ENCODE data around the gene UBE2E1. TPM values are rescaled to one million over a fixed set of nuclear protein-coding genes. Genes with fewer than 3 reads are reported as not detected.

The UBE2E1 gene
- total and polyA plus RNA-seq, 8 donors: 89.1 to 214 (median 186) TPM

DNA sequence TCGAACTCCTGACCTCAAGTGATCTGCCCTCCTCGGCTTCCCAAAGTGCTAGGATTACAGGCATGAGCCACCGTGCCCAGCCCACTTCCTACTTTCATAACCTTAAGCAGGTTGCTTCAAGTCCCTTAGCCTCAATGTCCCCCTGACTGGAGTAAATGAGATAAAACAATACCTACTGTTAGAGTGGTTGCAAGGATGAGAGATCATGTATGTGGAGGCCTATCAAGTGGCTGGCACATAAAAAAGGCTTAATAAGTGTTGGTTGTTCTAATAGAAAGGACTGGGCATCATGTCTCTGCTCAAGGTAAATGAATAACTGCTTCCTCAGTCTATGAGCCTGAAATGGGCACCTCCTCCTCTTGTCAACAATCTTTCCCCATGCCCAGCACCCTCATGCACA, 25.9 kb upstream of the UBE2E1 start:
- no peak overlapping the region for H3K27ac ChIP-seq
- intact Hi-C loops (cut with DNase I): no loop called here
- no peaks in the 10 kb centered on the region for H3K27me3 ChIP-seq
- no peak overlapping the region for H3K4me3 ChIP-seq
- DNase-seq (no peak), ATAC-seq (no peak)
- no peaks in the 10 kb centered on the region for H3K36me3 ChIP-seq
- TF ChIP-seq, protein P1, sequence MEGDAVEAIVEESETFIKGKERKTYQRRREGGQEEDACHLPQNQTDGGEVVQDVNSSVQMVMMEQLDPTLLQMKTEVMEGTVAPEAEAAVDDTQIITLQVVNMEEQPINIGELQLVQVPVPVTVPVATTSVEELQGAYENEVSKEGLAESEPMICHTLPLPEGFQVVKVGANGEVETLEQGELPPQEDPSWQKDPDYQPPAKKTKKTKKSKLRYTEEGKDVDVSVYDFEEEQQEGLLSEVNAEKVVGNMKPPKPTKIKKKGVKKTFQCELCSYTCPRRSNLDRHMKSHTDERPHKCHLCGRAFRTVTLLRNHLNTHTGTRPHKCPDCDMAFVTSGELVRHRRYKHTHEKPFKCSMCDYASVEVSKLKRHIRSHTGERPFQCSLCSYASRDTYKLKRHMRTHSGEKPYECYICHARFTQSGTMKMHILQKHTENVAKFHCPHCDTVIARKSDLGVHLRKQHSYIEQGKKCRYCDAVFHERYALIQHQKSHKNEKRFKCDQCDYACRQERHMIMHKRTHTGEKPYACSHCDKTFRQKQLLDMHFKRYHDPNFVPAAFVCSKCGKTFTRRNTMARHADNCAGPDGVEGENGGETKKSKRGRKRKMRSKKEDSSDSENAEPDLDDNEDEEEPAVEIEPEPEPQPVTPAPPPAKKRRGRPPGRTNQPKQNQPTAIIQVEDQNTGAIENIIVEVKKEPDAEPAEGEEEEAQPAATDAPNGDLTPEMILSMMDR (IDR thresholded peaks at IDR 0.05): no peak
- H3K4me1 ChIP-seq: no peaks in the 10 kb centered on the region
- H3K9me3 ChIP-seq: no peaks in the 10 kb centered on the region

DNA sequence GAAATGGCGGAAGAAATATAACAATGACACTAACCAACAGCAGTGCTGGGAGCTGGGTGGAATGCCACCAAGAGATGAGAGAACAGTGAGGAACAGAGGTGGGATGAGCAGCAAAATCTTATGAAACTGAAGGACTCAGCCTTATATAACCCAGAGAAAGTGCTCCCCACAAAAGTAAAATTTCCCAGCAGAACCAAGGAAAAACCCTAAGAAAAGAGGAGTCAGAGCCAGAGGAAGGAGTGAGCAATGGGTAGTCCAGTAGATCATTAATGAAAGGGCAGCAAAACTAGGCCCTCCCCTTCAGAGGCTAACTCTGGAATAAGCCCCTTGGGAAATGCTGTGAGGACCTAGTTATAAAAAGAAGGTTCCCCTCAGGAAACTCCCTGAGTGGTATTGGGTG, 24.7 kb upstream of the UBE2E1 start:
- Histone ChIP-seq H3K4me3 (no peak overlapping the region), H3K36me3 (no peaks in the 10 kb centered on the region), H3K27me3 (no peaks in the 10 kb centered on the region), H3K9me3 (no peaks in the 10 kb centered on the region), H3K4me1 (no peaks in the 10 kb centered on the region), H3K27ac (no peak overlapping the region)
- TF ChIP-seq, protein P1 (IDR thresholded peaks at IDR 0.05): no peak
- intact Hi-C loops (cut with DNase I): no loop called here
- DNase-seq (no peak), ATAC-seq (no peak)

DNA sequence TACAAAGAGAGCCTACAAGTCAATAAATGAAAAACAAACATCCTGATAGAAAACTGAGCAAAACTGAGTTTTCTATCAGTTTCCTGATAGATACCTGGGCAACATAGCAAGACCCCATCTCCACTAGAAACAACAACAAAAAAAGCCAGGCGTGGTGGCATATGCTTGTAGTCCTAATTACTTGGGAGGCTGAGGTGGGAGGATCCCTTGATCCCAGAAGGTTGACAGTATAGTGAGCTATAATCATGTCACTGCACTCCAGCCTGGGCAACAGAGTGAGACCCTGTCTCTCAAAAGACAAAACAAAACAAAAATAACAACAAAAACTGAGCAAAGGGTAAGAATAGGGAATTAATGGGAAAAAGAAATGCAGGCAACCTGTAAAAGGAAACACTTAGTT, 23.9 kb upstream of the UBE2E1 start:
- Histone ChIP-seq H3K4me1 (no peaks in the 10 kb centered on the region), H3K27ac (no peak overlapping the region), H3K36me3 (no peaks in the 10 kb centered on the region), H3K4me3 (no peak overlapping the region), H3K27me3 (no peaks in the 10 kb centered on the region), H3K9me3 (no peaks in the 10 kb centered on the region)
- ATAC-seq: no peak
- TF ChIP-seq, protein P1 (IDR thresholded peaks at IDR 0.05): no peak
- intact Hi-C loops (cut with DNase I): no loop called here
- no peak for DNase-seq

DNA sequence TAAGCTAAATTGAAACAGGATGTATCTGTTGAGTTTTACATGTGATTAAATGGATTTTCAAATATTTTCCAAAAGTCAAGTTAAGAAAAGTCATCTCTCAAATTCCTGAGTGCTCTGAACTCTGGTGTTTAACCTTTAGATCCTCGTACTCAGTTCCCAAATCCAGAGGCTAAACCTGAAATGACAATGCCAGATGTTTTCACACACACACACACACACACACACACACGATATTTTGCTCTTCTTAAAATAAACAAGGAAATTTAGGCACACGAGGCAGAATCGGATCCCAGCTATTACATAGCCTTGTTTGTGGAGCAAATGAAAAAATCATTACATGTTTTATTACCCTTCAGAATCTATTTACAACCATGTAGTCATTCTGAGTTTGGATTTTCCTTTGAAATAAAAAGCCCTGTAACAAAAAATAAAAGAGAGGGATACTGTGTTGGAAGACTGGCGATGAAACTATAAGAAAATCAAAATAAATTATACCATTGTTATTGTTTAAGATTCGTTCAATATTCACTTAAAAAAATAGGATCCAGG, 20.6 kb upstream of the UBE2E1 start:
- Histone ChIP-seq H3K27me3 (no peaks in the 10 kb centered on the region), H3K27ac (no peak overlapping the region), H3K9me3 (no peaks in the 10 kb centered on the region), H3K4me3 (no peak overlapping the region), H3K36me3 (no peaks in the 10 kb centered on the region), H3K4me1 (no peaks in the 10 kb centered on the region)
- no peak for ATAC-seq
- DNase-seq: peak in 1 of 4 donors; percentile 54
- intact Hi-C loops (cut with DNase I): no loop called here
- TF ChIP-seq, protein P1 (IDR thresholded peaks at IDR 0.05): no peak

- no peak overlapping the region for H3K27ac ChIP-seq
- no peaks in the 10 kb centered on the region for H3K36me3 ChIP-seq
- no peaks in the 10 kb centered on the region for H3K27me3 ChIP-seq
- H3K4me3 ChIP-seq: no peak overlapping the region
- TF ChIP-seq, protein P1 (IDR thresholded peaks at IDR 0.05): no peak
- no peaks in the 10 kb centered on the region for H3K4me1 ChIP-seq
- no peak for DNase-seq
- H3K9me3 ChIP-seq: no peaks in the 10 kb centered on the region
- intact Hi-C loops (cut with DNase I): no loop called here
- ATAC-seq: no peak
Observed at GRCh38 chr3:23785882-23786281, 19.9 kb upstream of the UBE2E1 start.

All from left lung (tissue), 10 donors.